ENCODE measurements around the gene ZNF619.

DNA sequence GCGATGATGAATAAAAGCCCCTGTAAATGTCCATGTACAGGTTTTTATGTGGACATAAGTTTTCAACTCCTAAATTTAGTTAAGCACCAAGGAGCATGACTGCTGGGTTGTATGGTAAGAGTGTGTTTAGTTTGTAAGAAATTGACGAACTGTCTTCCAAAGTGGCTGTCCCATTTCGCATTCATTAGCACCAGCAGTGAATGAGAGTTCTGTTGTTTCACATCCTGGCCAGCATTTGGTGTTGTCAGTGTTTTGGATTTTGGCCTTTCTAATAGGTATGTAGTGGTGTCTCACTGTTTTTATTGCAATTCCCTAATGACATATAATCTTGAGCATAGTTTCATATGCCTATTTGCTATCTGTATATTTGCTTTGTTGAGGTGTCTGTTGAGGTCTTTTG is 51.5 kb downstream of the ZNF619 start:
- TF ChIP-seq, protein P1, sequence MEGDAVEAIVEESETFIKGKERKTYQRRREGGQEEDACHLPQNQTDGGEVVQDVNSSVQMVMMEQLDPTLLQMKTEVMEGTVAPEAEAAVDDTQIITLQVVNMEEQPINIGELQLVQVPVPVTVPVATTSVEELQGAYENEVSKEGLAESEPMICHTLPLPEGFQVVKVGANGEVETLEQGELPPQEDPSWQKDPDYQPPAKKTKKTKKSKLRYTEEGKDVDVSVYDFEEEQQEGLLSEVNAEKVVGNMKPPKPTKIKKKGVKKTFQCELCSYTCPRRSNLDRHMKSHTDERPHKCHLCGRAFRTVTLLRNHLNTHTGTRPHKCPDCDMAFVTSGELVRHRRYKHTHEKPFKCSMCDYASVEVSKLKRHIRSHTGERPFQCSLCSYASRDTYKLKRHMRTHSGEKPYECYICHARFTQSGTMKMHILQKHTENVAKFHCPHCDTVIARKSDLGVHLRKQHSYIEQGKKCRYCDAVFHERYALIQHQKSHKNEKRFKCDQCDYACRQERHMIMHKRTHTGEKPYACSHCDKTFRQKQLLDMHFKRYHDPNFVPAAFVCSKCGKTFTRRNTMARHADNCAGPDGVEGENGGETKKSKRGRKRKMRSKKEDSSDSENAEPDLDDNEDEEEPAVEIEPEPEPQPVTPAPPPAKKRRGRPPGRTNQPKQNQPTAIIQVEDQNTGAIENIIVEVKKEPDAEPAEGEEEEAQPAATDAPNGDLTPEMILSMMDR (IDR thresholded peaks at IDR 0.05), result no peak
- TF ChIP-seq POLR2A (IDR thresholded peaks at IDR 0.05), result no peak

Data from prostate gland (tissue), 2 donors.